GM12892 (cell line): ENCODE data around the gene BMP2K.

Source experiments
- DNase-seq: peaks from one replicate; pipeline ENCODE4 v3.0.0; 2011; ENCODE audit not compliant: insufficient read length
- FAIRE-seq: peaks from 2 replicates; lab custom pipeline; 2011; peaks lifted over from hg19 to GRCh38; lab: Jason Lieb, UNC
- POLR2A ChIP-seq: IDR thresholded peaks from 2 replicates; pipeline ENCODE4 v1.6.1; 2011; ENCODE audit warnings: low read depth, low read length, control low read depth
- POLR2AphosphoS5 ChIP-seq: IDR thresholded peaks from 2 replicates; pipeline ENCODE4 v1.6.1; 2011; ENCODE audit warnings: low read depth, low read length, control low read depth
- TAF1 ChIP-seq: IDR thresholded peaks from 2 replicates; pipeline ENCODE4 v1.6.1; 2011; ENCODE audit warnings: low read depth, mild to moderate bottlenecking, control low read depth, low read length, borderline replicate concordance

The BMP2K gene

GRCh38 chr4:78926826-78927225 is 150.7 kb downstream of the BMP2K start:
- FAIRE-seq: no peak
- TF ChIP-seq POLR2A (no peak), TAF1 (no peak), POLR2AphosphoS5 (no peak)
- DNase-seq: no peak

- FAIRE-seq (no peak), DNase-seq (no peak)
These were observed 152.7 kb downstream of the BMP2K start for GRCh38 chr4:78928835-78929234.

GRCh38 chr4:78930016-78930629 is 154.0 kb downstream of the BMP2K start:
- FAIRE-seq: no peak
- DNase-seq: no peak
- TF ChIP-seq POLR2AphosphoS5 (no peak), POLR2A (no peak), TAF1 (no peak)

More at GRCh38 chr4:78928835-78929234, 152.7 kb downstream of the BMP2K start:
- no peak for TF ChIP-seq TAF1
- no peak for TF ChIP-seq POLR2A
- TF ChIP-seq POLR2AphosphoS5: no peak

GRCh38 chr4:78936989-78937388 is 160.8 kb downstream of the BMP2K start:
- no peak for TF ChIP-seq TAF1
- TF ChIP-seq POLR2A: no peak
- TF ChIP-seq POLR2AphosphoS5: no peak
- FAIRE-seq (no peak), DNase-seq (no peak)

GRCh38 chr4:78937837-78938236 is 161.7 kb downstream of the BMP2K start:
- DNase-seq (no peak), FAIRE-seq (no peak)
- no peak for TF ChIP-seq POLR2AphosphoS5
- TF ChIP-seq TAF1: no peak
- no peak for TF ChIP-seq POLR2A

GRCh38 chr4:78938474-78938867 is 162.3 kb downstream of the BMP2K start:
- FAIRE-seq (no peak), DNase-seq (no peak)
- no peak for TF ChIP-seq POLR2AphosphoS5
- TF ChIP-seq TAF1: no peak
- TF ChIP-seq POLR2A: no peak

- DNase-seq: peak; percentile 80
- peak; percentile 98 for FAIRE-seq
- TF ChIP-seq TAF1 (no peak), POLR2A (peak; percentile 75; the same call in 1 of the 2 replicates), POLR2AphosphoS5 (no peak)
These were observed 162.9 kb downstream of the BMP2K start, which contains the start of gene PAQR3 for GRCh38 chr4:78938868-78939666. TSS of gene PAQR3 (minus strand) at chr4:78939438. CDS start at chr4:78939224, 214 bp downstream.

- FAIRE-seq: peak; percentile 9
- no peak for DNase-seq
- TF ChIP-seq TAF1 (no peak), POLR2AphosphoS5 (no peak), POLR2A (no peak)
These were observed 163.5 kb downstream of the BMP2K start for GRCh38 chr4:78939667-78940008.

GRCh38 chr4:78940752-78941151 is 164.6 kb downstream of the BMP2K start:
- no peak for DNase-seq
- TF ChIP-seq TAF1 (no peak), POLR2A (no peak), POLR2AphosphoS5 (no peak)
- no peak for FAIRE-seq

GRCh38 chr4:78944381-78944780 is 168.2 kb downstream of the BMP2K start:
- FAIRE-seq (no peak), DNase-seq (no peak)
- no peak for TF ChIP-seq POLR2A
- TF ChIP-seq TAF1: no peak
- no peak for TF ChIP-seq POLR2AphosphoS5

GRCh38 chr4:78945651-78946179 is 169.6 kb downstream of the BMP2K start:
- TF ChIP-seq TAF1 (no peak), POLR2A (no peak), POLR2AphosphoS5 (no peak)
- no peak for DNase-seq
- peak; percentile 33 for FAIRE-seq

- DNase-seq: no peak
- no peak for FAIRE-seq
- TF ChIP-seq POLR2AphosphoS5: no peak
- no peak for TF ChIP-seq TAF1
- no peak for TF ChIP-seq POLR2A
These were observed 173.6 kb downstream of the BMP2K start for GRCh38 chr4:78949735-78950134.
